ENCODE data around the gene OR8D4.

DNA sequence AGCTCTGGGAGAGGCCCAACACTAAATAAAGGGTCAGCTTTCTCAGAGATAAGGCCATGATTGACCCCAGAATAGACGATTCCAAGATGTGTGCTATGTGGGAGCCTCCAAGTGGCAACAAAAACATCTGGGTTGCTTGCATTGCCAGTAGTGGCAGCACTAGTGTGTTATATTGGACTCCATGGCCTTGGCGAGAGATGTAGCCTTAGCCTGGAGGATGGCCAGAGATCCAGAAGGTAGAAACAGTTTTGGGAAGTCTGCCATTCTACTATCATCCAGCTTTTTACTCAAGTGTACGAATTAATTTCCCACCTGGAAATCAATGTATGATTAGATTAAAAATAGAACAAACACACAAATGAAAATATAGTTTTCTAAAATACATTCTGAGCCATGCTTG is 3.0 kb downstream of the OR8D4 start:
- TF ChIP-seq, protein P1, sequence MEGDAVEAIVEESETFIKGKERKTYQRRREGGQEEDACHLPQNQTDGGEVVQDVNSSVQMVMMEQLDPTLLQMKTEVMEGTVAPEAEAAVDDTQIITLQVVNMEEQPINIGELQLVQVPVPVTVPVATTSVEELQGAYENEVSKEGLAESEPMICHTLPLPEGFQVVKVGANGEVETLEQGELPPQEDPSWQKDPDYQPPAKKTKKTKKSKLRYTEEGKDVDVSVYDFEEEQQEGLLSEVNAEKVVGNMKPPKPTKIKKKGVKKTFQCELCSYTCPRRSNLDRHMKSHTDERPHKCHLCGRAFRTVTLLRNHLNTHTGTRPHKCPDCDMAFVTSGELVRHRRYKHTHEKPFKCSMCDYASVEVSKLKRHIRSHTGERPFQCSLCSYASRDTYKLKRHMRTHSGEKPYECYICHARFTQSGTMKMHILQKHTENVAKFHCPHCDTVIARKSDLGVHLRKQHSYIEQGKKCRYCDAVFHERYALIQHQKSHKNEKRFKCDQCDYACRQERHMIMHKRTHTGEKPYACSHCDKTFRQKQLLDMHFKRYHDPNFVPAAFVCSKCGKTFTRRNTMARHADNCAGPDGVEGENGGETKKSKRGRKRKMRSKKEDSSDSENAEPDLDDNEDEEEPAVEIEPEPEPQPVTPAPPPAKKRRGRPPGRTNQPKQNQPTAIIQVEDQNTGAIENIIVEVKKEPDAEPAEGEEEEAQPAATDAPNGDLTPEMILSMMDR (IDR thresholded peaks at IDR 0.05) = no peak
- no peak for TF ChIP-seq POLR2A (IDR thresholded peaks at IDR 0.05)
